ENCODE results near the gene TICAM2. TPM values are rescaled to one million over a fixed set of nuclear protein-coding genes. Genes with fewer than 3 reads are reported as not detected.

Gene TICAM2
- total and polyA plus RNA-seq, 2 donors (not counting 1 experiment from before 2014, with no cell fraction given) = 0.55 to 5.4 TPM

DNA sequence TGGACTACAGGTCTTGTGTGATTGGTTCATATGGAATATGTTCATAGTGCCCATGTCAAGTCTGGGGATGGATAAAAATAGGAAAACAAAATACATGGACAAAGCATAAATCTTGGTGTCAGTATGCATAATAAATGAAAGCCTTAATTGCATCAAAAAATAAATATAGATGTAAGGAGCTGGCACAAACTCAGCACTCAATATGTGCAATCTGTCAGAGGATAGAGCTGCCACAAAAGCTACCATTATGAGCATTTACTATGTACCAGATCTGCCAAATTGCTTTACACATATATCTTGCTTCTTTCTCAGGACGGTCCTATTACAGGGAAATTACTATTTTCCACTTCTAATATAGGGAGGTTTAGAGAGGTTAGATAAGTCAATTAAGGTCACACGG is 41.8 kb upstream of the TICAM2 start:
- Histone ChIP-seq H3K4me3 (ENCODE audit: control extremely low read depth in 1 of 5, extremely low read depth in 1 of 5, insufficient read depth in 1 of 5, low read depth in 2 of 5, low read length in 4 of 5) (no peak overlapping the region), H3K9ac (ENCODE audit: low read length) (no peak overlapping the region), H2AFZ (ENCODE audit: insufficient read depth, low read depth, low read length, poor library complexity, severe bottlenecking) (no peak overlapping the region), H3K27ac (ENCODE audit: low read length in 2 of 2) (no peak overlapping the region), H4K20me1 (ENCODE audit: control insufficient read depth, insufficient read depth, low read length, poor library complexity, severe bottlenecking) (no peaks in the 10 kb centered on the region), H3K9me3 (ENCODE audit: control extremely low read depth in 1 of 3, control insufficient read depth in 2 of 3, insufficient read depth in 1 of 3, low read length in 2 of 3) (no peaks in the 10 kb centered on the region), H3K36me3 (replicated peaks in 1 of 2; ENCODE audit: control extremely low read depth in 1 of 2, control insufficient read depth in 1 of 2, extremely low read depth in 1 of 2, insufficient read depth in 2 of 2, low read length in 1 of 2) (no peaks in the 10 kb centered on the region), H3K4me2 (replicated peaks; ENCODE audit: low read depth, low read length, poor library complexity, severe bottlenecking) (no peak overlapping the region), H3K4me1 (ENCODE audit: control insufficient read depth in 2 of 2, insufficient read depth in 2 of 2, low read length in 2 of 2) (no peaks in the 10 kb centered on the region), H3K79me2 (ENCODE audit: control insufficient read depth, insufficient read depth, low read length) (no peaks in the 10 kb centered on the region), H3K27me3 (replicated peaks in 1 of 4; ENCODE audit: control extremely low read depth in 1 of 4, control insufficient read depth in 3 of 4, insufficient read depth in 4 of 4, low read length in 3 of 4) (peaks cover 0 to 22% (median 8%) of the 10 kb centered on the region in 4 experiments)
- ATAC-seq (ENCODE audit: low read depth) = no peak
- TF ChIP-seq, protein P1, sequence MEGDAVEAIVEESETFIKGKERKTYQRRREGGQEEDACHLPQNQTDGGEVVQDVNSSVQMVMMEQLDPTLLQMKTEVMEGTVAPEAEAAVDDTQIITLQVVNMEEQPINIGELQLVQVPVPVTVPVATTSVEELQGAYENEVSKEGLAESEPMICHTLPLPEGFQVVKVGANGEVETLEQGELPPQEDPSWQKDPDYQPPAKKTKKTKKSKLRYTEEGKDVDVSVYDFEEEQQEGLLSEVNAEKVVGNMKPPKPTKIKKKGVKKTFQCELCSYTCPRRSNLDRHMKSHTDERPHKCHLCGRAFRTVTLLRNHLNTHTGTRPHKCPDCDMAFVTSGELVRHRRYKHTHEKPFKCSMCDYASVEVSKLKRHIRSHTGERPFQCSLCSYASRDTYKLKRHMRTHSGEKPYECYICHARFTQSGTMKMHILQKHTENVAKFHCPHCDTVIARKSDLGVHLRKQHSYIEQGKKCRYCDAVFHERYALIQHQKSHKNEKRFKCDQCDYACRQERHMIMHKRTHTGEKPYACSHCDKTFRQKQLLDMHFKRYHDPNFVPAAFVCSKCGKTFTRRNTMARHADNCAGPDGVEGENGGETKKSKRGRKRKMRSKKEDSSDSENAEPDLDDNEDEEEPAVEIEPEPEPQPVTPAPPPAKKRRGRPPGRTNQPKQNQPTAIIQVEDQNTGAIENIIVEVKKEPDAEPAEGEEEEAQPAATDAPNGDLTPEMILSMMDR (IDR thresholded peaks at IDR 0.05) = no peak
- no peak for TF ChIP-seq EZH2 (IDR thresholded peaks at IDR 0.05; ENCODE audit: borderline replicate concordance, insufficient read depth, low read depth, low read length, poor library complexity, severe bottlenecking)
- Mint-ChIP-seq H3K27me3 (peaks cover 39% of the 10 kb centered on the region), H3K27ac (no peak overlapping the region), H3K4me3 (no peak overlapping the region), H3K9me3 (ENCODE audit: insufficient read depth) (no peaks in the 10 kb centered on the region), H3K4me1 (no peaks in the 10 kb centered on the region)
- intact Hi-C loops (cut with micrococcal nuclease) = no loop called here
- ChIA-PET CTCF (interaction anchor here (1.4 kb wide), 1 partner anchor 9 kb away, joined by 7 read pairs; no protein-coding TSS in a partner anchor), POLR2A (no interaction called here)
- no CpG with 5 or more reads among the region's 2 CpGs for WGBS (ENCODE audit: insufficient coverage)
- DNase-seq = no peak

DNA sequence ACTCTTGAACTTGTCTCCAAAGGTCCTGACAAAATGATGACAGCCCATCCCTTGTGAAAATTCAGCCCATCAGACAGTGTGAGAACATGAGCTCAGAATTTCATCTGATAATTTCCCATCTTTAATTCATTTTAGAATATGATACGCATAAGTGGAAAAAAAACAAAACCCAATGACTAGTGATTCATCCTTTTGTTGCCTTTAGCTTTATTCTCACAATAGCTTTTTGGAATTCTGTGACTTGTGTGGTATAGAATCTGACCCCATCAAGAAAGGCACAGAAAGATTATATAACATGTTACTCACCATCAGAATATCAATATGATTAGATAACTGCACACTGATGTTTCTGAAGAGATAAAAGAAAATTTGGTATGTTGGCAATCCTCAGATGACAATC is 39.7 kb upstream of the TICAM2 start:
- no peak overlapping the region for H3K4me3 ChIP-seq (ENCODE audit: control extremely low read depth in 1 of 5, extremely low read depth in 1 of 5, insufficient read depth in 1 of 5, low read depth in 2 of 5, low read length in 4 of 5)
- DNase-seq (no peak), ATAC-seq (ENCODE audit: low read depth) (no peak)
- no CpG with 5 or more reads among the region's 1 CpG for WGBS (ENCODE audit: insufficient coverage)
- H3K4me1 Mint-ChIP-seq = no peaks in the 10 kb centered on the region
- H4K20me1 ChIP-seq (ENCODE audit: control insufficient read depth, insufficient read depth, low read length, poor library complexity, severe bottlenecking) = no peaks in the 10 kb centered on the region
- ChIA-PET POLR2A (no interaction called here), CTCF (interaction anchor here (1.0 to 1.5 kb wide), 3 partner anchors 10 to 426 kb away, joined by 3 to 6 read pairs (median 5); no protein-coding TSS in a partner anchor)
- H3K27me3 Mint-ChIP-seq = peaks cover 37% of the 10 kb centered on the region
- no peak overlapping the region for H3K4me2 ChIP-seq (replicated peaks; ENCODE audit: low read depth, low read length, poor library complexity, severe bottlenecking)
- no peak overlapping the region for H3K27ac Mint-ChIP-seq
- H3K27me3 ChIP-seq (replicated peaks in 1 of 4; ENCODE audit: control extremely low read depth in 1 of 4, control insufficient read depth in 3 of 4, insufficient read depth in 4 of 4, low read length in 3 of 4) = peaks cover 0 to 22% (median 8%) of the 10 kb centered on the region in 4 experiments
- TF ChIP-seq EZH2 (IDR thresholded peaks at IDR 0.05; ENCODE audit: borderline replicate concordance, insufficient read depth, low read depth, low read length, poor library complexity, severe bottlenecking) = no peak
- TF ChIP-seq, protein P1 (IDR thresholded peaks at IDR 0.05) = no peak
- H3K79me2 ChIP-seq (ENCODE audit: control insufficient read depth, insufficient read depth, low read length) = no peaks in the 10 kb centered on the region
- no peaks in the 10 kb centered on the region for H3K36me3 ChIP-seq (replicated peaks in 1 of 2; ENCODE audit: control extremely low read depth in 1 of 2, control insufficient read depth in 1 of 2, extremely low read depth in 1 of 2, insufficient read depth in 2 of 2, low read length in 1 of 2)
- no peak overlapping the region for H3K9ac ChIP-seq (ENCODE audit: low read length)
- H2AFZ ChIP-seq (ENCODE audit: insufficient read depth, low read depth, low read length, poor library complexity, severe bottlenecking) = no peak overlapping the region
- intact Hi-C loops (cut with micrococcal nuclease) = no loop called here
- no peaks in the 10 kb centered on the region for H3K4me1 ChIP-seq (ENCODE audit: control insufficient read depth in 2 of 2, insufficient read depth in 2 of 2, low read length in 2 of 2)
- no peaks in the 10 kb centered on the region for H3K9me3 ChIP-seq (ENCODE audit: control extremely low read depth in 1 of 3, control insufficient read depth in 2 of 3, insufficient read depth in 1 of 3, low read length in 2 of 3)
- no peak overlapping the region for H3K27ac ChIP-seq (ENCODE audit: low read length in 2 of 2)
- no peak overlapping the region for H3K4me3 Mint-ChIP-seq
- no peaks in the 10 kb centered on the region for H3K9me3 Mint-ChIP-seq (ENCODE audit: insufficient read depth)

All from B cell (primary cell).